Gastroesophageal sphincter (tissue), 3 donors: ENCODE measurements around the gene GPR153.

Experiments used
- EP300 ChIP-seq: sonication (generic); formaldehyde crosslinking; IDR thresholded peaks from one replicate; pipeline ENCODE4 v1.6.1; 2017; ENCODE audit warnings: antibody characterized with exemption, mild to moderate bottlenecking
- POLR2A ChIP-seq, 2 donors: fragments of 450-650 bp; IDR thresholded peaks; one replicate each; pipeline ENCODE4 v1.6.1; 2017; ENCODE audit warnings: antibody characterized with exemption in 2 of 2, mild to moderate bottlenecking in 2 of 2, moderate library complexity in 1 of 2
- POLR2AphosphoS5 ChIP-seq: sonication (generic); formaldehyde crosslinking; IDR thresholded peaks from one replicate; pipeline ENCODE4 v1.6.1; 2017; ENCODE audit warnings: antibody characterized with exemption
- TF ChIP-seq, protein P1 (sequence below), 4 experiments: fragments of 200-600 bp in 2 of 4; fragments of 450-650 bp in 2 of 4; sonication (generic) in 1 of 4; IDR thresholded peaks; one replicate each; pipeline ENCODE4 v1.5.1; 2017 to 2019; ENCODE audit warnings: antibody characterized with exemption in 4 of 4, mild to moderate bottlenecking in 2 of 4, moderate library complexity in 2 of 4

DNA sequence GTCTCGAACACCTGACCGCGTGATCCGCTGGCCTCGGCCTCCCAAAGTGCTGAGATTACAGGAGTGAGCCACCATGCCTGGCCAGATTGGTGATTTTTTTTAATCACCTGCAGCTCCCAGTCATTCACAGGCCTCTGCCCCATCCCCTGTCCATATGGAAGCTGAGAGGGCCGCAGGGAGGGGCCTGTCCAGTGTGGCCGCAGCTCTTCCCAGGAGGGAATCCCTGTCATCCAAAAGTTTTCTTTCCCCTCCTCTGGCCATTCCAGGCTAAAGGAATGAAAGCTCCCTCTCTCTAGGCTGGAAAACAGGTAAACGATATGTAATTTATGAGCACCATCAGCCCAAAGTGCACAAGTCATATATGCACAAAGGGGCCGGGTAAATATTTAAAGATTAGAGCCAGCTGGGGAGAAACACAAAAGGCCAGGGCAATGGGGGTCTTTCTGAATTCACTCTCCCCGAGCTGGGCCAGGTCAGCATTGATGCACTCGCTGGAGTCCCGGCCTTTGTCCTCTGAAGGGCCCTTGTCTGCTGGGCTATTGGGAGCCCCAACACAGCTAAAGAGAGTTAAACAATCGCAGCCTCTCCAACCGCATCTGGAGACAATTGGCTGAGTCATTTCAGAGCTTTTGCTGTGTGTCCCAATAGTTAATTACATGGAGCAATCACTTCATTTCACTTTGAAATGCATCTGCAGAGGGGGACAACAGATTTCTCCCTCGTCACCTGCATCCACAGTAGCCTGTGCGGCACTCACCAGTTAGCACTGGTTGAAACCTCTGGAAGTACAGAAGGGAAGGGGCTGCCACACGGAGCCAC, 20.7 kb downstream of the GPR153 start:
- TF ChIP-seq, protein P1, sequence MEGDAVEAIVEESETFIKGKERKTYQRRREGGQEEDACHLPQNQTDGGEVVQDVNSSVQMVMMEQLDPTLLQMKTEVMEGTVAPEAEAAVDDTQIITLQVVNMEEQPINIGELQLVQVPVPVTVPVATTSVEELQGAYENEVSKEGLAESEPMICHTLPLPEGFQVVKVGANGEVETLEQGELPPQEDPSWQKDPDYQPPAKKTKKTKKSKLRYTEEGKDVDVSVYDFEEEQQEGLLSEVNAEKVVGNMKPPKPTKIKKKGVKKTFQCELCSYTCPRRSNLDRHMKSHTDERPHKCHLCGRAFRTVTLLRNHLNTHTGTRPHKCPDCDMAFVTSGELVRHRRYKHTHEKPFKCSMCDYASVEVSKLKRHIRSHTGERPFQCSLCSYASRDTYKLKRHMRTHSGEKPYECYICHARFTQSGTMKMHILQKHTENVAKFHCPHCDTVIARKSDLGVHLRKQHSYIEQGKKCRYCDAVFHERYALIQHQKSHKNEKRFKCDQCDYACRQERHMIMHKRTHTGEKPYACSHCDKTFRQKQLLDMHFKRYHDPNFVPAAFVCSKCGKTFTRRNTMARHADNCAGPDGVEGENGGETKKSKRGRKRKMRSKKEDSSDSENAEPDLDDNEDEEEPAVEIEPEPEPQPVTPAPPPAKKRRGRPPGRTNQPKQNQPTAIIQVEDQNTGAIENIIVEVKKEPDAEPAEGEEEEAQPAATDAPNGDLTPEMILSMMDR (IDR thresholded peaks at IDR 0.05): no peak
- no peak for TF ChIP-seq POLR2AphosphoS5
- no peak for TF ChIP-seq EP300
- no peak for TF ChIP-seq POLR2A (IDR thresholded peaks at IDR 0.05)
